GM12801 (cell line): ENCODE results near the gene ZC3H12A.

Experiments
- TF ChIP-seq, protein P1 (sequence below): IDR thresholded peaks from one replicate; pipeline ENCODE4 v1.5.1; 2011; ENCODE audit warnings: control low read depth; ENCODE audit not compliant: insufficient read length; ENCODE audit errors: extremely low read depth

ZC3H12A gene

DNA sequence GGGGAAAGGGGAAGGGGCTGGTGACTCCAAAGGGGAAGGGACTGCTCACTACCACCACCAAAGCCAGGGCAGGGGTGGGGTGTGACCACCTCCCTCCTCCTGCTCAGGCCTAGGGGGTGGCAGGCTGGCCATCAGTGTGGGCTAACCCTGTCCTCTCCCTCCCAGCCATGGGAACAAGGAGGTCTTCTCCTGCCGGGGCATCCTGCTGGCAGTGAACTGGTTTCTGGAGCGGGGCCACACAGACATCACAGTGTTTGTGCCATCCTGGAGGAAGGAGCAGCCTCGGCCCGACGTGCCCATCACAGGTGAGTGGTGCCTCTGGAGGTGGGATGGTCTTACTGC, 5.7 kb downstream of the ZC3H12A start:
- TF ChIP-seq, protein P1, sequence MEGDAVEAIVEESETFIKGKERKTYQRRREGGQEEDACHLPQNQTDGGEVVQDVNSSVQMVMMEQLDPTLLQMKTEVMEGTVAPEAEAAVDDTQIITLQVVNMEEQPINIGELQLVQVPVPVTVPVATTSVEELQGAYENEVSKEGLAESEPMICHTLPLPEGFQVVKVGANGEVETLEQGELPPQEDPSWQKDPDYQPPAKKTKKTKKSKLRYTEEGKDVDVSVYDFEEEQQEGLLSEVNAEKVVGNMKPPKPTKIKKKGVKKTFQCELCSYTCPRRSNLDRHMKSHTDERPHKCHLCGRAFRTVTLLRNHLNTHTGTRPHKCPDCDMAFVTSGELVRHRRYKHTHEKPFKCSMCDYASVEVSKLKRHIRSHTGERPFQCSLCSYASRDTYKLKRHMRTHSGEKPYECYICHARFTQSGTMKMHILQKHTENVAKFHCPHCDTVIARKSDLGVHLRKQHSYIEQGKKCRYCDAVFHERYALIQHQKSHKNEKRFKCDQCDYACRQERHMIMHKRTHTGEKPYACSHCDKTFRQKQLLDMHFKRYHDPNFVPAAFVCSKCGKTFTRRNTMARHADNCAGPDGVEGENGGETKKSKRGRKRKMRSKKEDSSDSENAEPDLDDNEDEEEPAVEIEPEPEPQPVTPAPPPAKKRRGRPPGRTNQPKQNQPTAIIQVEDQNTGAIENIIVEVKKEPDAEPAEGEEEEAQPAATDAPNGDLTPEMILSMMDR: no peak

DNA sequence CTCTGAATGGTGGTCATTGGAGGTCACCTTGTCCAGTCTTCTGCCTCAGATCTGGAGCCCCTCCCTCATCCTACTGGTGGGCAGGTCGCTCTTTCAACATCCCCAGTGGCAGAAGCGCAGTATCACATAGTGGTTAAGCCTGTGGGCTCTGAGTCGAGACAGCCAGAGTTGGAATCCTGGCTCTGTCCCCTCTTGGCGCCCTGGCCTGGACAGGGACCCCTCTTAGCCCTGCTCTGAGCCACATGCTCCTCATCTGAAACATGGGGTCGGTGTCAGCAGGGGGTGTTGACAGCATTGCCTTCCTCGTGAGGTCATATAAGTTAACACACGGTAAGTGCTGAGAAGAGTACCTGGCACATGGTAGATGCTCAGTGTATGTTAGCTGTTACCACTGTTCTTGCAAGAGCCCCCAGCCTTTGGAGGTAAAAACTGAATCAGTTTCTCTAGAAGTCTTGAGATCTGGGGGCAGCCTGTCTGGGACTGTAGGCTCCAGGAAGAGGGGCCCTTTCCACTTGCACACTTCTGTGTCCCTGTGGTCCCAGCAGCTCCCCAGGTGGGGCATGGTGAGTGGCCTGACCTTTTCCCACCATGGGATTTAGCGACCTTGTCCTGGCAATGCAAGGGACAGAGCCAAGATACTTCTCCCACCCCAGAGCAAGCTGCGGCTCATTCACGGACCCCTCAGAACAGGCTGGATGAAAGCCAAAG, 6.4 kb downstream of the ZC3H12A start:
- TF ChIP-seq, protein P1: no peak

DNA sequence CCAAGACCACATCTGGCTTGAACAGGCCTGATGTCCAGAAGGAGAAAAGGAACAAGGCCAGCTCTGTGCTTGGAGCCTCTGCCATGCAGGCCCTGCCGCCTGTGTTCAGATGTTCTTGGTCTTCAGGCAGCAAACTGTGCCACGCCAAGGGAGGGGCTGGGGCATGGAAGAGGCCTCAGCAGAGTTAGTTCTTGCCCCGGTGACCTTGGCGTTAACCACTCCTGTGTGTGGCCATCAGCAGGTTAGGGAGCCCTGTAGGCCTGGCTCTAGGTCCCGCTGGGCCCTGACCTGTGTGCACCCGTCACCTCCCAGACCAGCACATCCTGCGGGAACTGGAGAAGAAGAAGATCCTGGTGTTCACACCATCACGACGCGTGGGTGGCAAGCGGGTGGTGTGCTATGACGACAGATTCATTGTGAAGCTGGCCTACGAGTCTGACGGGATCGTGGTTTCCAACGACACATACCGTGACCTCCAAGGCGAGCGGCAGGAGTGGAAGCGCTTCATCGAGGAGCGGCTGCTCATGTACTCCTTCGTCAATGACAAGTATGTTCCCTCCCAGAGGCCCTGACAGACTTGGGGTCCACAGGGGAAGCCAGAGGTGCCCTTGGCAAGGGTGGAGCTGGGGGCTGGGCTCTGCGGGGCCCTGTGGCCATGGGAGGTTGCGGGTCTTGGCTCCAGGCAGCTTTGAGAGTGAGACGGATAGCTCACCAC, 7.1 kb downstream of the ZC3H12A start:
- TF ChIP-seq, protein P1: no peak

GRCh38 chr1:37482004-37482785, 7.8 kb downstream of the ZC3H12A start:
- TF ChIP-seq, protein P1: no peak

DNA sequence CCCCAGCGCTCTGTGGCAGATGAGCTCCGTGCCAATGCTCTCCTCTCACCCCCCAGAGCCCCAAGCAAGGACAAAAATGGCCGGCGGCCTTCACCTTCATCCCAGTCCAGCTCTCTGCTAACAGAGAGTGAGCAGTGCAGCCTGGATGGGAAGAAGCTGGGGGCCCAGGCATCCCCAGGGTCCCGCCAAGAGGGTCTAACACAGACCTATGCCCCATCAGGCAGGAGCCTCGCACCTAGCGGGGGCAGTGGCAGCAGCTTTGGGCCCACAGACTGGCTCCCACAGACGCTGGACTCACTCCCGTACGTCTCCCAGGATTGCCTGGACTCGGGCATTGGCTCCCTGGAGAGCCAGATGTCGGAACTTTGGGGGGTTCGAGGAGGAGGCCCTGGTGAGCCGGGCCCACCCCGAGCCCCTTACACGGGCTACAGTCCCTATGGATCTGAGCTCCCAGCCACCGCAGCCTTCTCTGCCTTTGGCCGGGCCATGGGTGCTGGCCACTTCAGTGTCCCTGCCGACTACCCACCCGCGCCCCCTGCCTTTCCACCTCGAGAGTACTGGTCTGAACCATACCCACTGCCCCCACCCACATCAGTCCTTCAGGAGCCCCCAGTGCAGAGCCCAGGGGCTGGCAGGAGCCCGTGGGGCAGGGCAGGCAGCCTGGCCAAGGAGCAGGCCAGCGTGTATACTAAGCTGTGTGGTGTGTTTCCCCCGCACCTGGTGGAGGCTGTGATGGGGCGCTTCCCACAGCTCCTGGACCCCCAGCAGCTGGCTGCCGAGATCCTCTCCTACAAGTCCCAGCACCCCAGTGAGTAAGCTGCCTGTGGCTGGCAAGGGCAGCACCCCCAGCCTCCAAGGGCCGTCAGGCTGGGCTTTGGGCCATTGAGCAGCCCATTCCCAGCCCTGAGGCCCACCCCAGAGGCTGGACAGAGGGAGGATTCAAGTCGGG, 8.7 kb downstream of the ZC3H12A start:
- TF ChIP-seq, protein P1: no peak

- TF ChIP-seq, protein P1: no peak
Observed at GRCh38 chr1:37483785-37484184, 9.4 kb downstream of the ZC3H12A start.
